ENCODE data around the gene SEC14L2. TPM values are rescaled to one million over a fixed set of nuclear protein-coding genes. Genes with fewer than 3 reads are reported as not detected.
A peak's percentile ranks its signal among the peaks of the same experiment; 100 is the strongest.

SEC14L2 gene
- total RNA-seq, 1 experiment from 2014 or later = 8.2 TPM

DNA sequence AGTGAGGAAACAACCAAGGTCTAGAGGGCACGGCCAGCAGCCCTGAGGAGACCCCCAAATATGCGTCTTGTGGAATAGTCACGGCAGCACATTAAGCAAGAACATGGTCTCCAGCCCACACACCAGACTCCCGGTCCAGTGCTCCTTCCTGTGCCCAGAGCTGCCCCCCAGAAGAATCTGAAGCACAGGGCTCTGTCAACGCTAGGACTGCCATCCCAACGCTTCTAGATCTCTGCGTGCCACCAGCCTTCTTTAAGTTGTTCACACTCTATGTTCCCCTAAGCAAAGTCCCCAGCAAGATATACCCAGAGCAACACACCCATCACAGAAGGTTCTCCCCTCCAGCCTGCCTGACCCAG is 3.5 kb upstream of the SEC14L2 start:
- Mint-ChIP-seq H3K36me3 (ENCODE audit: insufficient read depth in 1 of 3, low read depth in 3 of 3) (peaks cover 0 to 8% (median 5%) of the 10 kb centered on the region in 3 experiments; a peak in 3 of 7 replicates), H3K27me3 (ENCODE audit: low read depth) (peaks cover 30% of the 10 kb centered on the region), H3K4me1 (peaks cover 33 to 43% of the 10 kb centered on the region in 2 experiments), H3K27ac (peak overlapping the region in 2 of 3 experiments; percentile 16 to 24; a peak in 4 of 7 replicates), H3K9me3 (peaks cover 5 to 11% of the 10 kb centered on the region in 2 experiments), H3K4me3 (no peak overlapping the region)
- H4K91ac ChIP-seq (ENCODE audit: insufficient read length, low read depth, low read length) = no peak overlapping the region
- no peaks in the 10 kb centered on the region for H3K79me1 ChIP-seq (ENCODE audit: insufficient read depth, low read depth, low read length, poor library complexity, severe bottlenecking)
- H2BK20ac ChIP-seq (ENCODE audit: low read depth, low read length, poor library complexity, severe bottlenecking) = no peak overlapping the region
- H4K8ac ChIP-seq (replicated peaks; ENCODE audit: insufficient read length, low read depth, low read length) = no peak overlapping the region
- no peak overlapping the region for H2AK5ac ChIP-seq (ENCODE audit: insufficient read length, low read length)
- no peak overlapping the region for H2AFZ ChIP-seq (ENCODE audit: low read length)
- no peak overlapping the region for H3K9ac ChIP-seq (ENCODE audit: extremely low read depth, insufficient read length, low read length)
- no peak overlapping the region for H4K5ac ChIP-seq (ENCODE audit: insufficient read length, low read depth, low read length)
- no peak overlapping the region for H2BK15ac ChIP-seq (ENCODE audit: low read depth, low read length)
- peaks cover 6% of the 10 kb centered on the region; the same call in 1 of the 2 replicates for H3K4me1 ChIP-seq (ENCODE audit: insufficient read depth, low read length)
- H3K27me3 ChIP-seq (ENCODE audit: insufficient read depth, low read length) = peaks cover 4% of the 10 kb centered on the region; the same call in 1 of the 2 replicates
- peaks cover 7% of the 10 kb centered on the region for H3K23me2 ChIP-seq (ENCODE audit: insufficient read length, low read depth, low read length, poor library complexity, severe bottlenecking)
- no peak overlapping the region for H3K56ac ChIP-seq (ENCODE audit: insufficient read length, low read depth, low read length)
- H3K14ac ChIP-seq (ENCODE audit: insufficient read depth, low read length) = no peak overlapping the region
- H3K9me3 ChIP-seq (ENCODE audit: control insufficient read depth, low read depth, low read length) = no peaks in the 10 kb centered on the region
- no peak overlapping the region for H3K4ac ChIP-seq (ENCODE audit: low read depth, low read length)
- no peak overlapping the region for H3K23ac ChIP-seq (ENCODE audit: insufficient read length, low read depth, low read length)
- no peak overlapping the region for H2BK120ac ChIP-seq (ENCODE audit: low read depth, low read length, poor library complexity, severe bottlenecking)
- no CpG with 5 or more reads among the region's 7 CpGs for WGBS (ENCODE audit: extremely low coverage, insufficient read length, low lambda C conversion rate)
- TF ChIP-seq CTCF (conservative IDR thresholded peaks at IDR 0.05) = no peak
- no peaks in the 10 kb centered on the region for H3K79me2 ChIP-seq (ENCODE audit: insufficient read depth, low read length)
- H3T11ph ChIP-seq (ENCODE audit: low read length) = no peak overlapping the region
- H2BK12ac ChIP-seq (ENCODE audit: insufficient read length, low read depth, low read length) = no peak overlapping the region
- H3K18ac ChIP-seq (ENCODE audit: insufficient read length, low read depth, low read length) = no peak overlapping the region
- H3K27ac ChIP-seq (ENCODE audit: insufficient read length, low read depth, low read length) = no peak overlapping the region
- DNase-seq = no peak
- no peaks in the 10 kb centered on the region for H4K20me1 ChIP-seq (ENCODE audit: control insufficient read depth, insufficient read depth, insufficient read length)
- H2BK5ac ChIP-seq (ENCODE audit: insufficient read length, low read length) = no peak overlapping the region
- no peak overlapping the region for H3K4me2 ChIP-seq (ENCODE audit: insufficient read depth, insufficient read length, low read length)
